ENCODE measurements around the gene STK4. TPM values are rescaled to one million over a fixed set of nuclear protein-coding genes. Genes with fewer than 3 reads are reported as not detected.
A peak's percentile ranks its signal among the peaks of the same experiment; 100 is the strongest.

Gene STK4
- total RNA-seq, 1 experiment from 2014 or later, result 43.0 TPM

DNA sequence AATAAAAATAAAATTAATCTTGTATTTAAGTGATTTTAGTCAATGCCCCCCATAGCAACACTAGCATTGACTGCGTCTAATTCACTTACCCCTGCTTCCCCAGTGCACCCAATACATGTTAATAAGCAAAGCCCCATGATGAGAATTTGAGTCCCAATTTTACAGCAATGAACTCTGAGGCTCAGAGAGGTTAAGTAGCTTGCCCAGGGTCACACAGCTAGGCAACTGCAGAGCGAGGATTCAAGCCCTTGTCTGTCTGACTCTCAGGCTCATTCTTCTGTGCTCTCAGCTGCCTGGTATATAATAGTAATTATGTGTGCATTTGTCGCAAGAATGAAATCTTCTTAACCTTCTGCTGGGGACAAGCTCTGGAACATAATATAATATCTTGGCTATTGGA is 48.0 kb upstream of the STK4 start:
- Mint-ChIP-seq H3K27ac (peak overlapping the region in 2 of 3 experiments; percentile 72 to 73; a peak in 1 of 7 replicates), H3K9me3 (no peaks in the 10 kb centered on the region), H3K27me3 (ENCODE audit: low read depth) (no peaks in the 10 kb centered on the region), H3K4me3 (no peak overlapping the region), H3K36me3 (ENCODE audit: insufficient read depth in 1 of 3, low read depth in 3 of 3) (peaks cover 20 to 75% (median 62%) of the 10 kb centered on the region in 3 experiments; a peak in 6 of 7 replicates), H3K4me1 (peaks cover 4 to 9% of the 10 kb centered on the region in 2 experiments)
- no peak overlapping the region for H3K4ac ChIP-seq (ENCODE audit: low read depth, low read length)
- no peak overlapping the region for H2BK120ac ChIP-seq (ENCODE audit: low read depth, low read length, poor library complexity, severe bottlenecking)
- H3K4me2 ChIP-seq (ENCODE audit: insufficient read depth, insufficient read length, low read length), result no peak overlapping the region
- H3K27ac ChIP-seq (ENCODE audit: insufficient read length, low read depth, low read length), result no peak overlapping the region
- no peak overlapping the region for H3K14ac ChIP-seq (ENCODE audit: insufficient read depth, low read length)
- H3K79me2 ChIP-seq (ENCODE audit: insufficient read depth, low read length), result no peaks in the 10 kb centered on the region
- H2AFZ ChIP-seq (ENCODE audit: low read length), result no peak overlapping the region
- no peak overlapping the region for H3K23ac ChIP-seq (ENCODE audit: insufficient read length, low read depth, low read length)
- no CpG with 5 or more reads among the region's 3 CpGs for WGBS (ENCODE audit: extremely low coverage, insufficient read length, low lambda C conversion rate)
- H4K8ac ChIP-seq (replicated peaks; ENCODE audit: insufficient read length, low read depth, low read length), result no peak overlapping the region
- H2AK5ac ChIP-seq (ENCODE audit: insufficient read length, low read length), result no peak overlapping the region
- DNase-seq, result no peak
- H2BK15ac ChIP-seq (ENCODE audit: low read depth, low read length), result no peak overlapping the region
- H3K9me3 ChIP-seq (ENCODE audit: control insufficient read depth, low read depth, low read length), result no peaks in the 10 kb centered on the region
- H3K56ac ChIP-seq (ENCODE audit: insufficient read length, low read depth, low read length), result no peak overlapping the region
- TF ChIP-seq, protein P1, sequence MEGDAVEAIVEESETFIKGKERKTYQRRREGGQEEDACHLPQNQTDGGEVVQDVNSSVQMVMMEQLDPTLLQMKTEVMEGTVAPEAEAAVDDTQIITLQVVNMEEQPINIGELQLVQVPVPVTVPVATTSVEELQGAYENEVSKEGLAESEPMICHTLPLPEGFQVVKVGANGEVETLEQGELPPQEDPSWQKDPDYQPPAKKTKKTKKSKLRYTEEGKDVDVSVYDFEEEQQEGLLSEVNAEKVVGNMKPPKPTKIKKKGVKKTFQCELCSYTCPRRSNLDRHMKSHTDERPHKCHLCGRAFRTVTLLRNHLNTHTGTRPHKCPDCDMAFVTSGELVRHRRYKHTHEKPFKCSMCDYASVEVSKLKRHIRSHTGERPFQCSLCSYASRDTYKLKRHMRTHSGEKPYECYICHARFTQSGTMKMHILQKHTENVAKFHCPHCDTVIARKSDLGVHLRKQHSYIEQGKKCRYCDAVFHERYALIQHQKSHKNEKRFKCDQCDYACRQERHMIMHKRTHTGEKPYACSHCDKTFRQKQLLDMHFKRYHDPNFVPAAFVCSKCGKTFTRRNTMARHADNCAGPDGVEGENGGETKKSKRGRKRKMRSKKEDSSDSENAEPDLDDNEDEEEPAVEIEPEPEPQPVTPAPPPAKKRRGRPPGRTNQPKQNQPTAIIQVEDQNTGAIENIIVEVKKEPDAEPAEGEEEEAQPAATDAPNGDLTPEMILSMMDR (conservative IDR thresholded peaks at IDR 0.05), result no peak
- H2BK12ac ChIP-seq (ENCODE audit: insufficient read length, low read depth, low read length), result no peak overlapping the region
- H4K20me1 ChIP-seq (ENCODE audit: control insufficient read depth, insufficient read depth, insufficient read length), result no peaks in the 10 kb centered on the region
- H3K9ac ChIP-seq (ENCODE audit: extremely low read depth, insufficient read length, low read length), result no peak overlapping the region
- H4K91ac ChIP-seq (ENCODE audit: insufficient read length, low read depth, low read length), result no peak overlapping the region
- H3K27me3 ChIP-seq (ENCODE audit: insufficient read depth, low read length), result no peaks in the 10 kb centered on the region
- H3T11ph ChIP-seq (ENCODE audit: low read length), result no peak overlapping the region
- H4K5ac ChIP-seq (ENCODE audit: insufficient read length, low read depth, low read length), result no peak overlapping the region
- no peak overlapping the region for H2BK20ac ChIP-seq (ENCODE audit: low read depth, low read length, poor library complexity, severe bottlenecking)
- H3K79me1 ChIP-seq (ENCODE audit: insufficient read depth, low read depth, low read length, poor library complexity, severe bottlenecking), result no peaks in the 10 kb centered on the region
- no peaks in the 10 kb centered on the region for H3K23me2 ChIP-seq (ENCODE audit: insufficient read length, low read depth, low read length, poor library complexity, severe bottlenecking)
- H3K18ac ChIP-seq (ENCODE audit: insufficient read length, low read depth, low read length), result no peak overlapping the region
- no peak overlapping the region for H2BK5ac ChIP-seq (ENCODE audit: insufficient read length, low read length)
- H3K4me1 ChIP-seq (ENCODE audit: insufficient read depth, low read length), result no peaks in the 10 kb centered on the region; the same call in 1 of the 2 replicates

Data from H9 (cell line).